ENCODE data around the gene ITGAL. TPM values are rescaled to one million over a fixed set of nuclear protein-coding genes. Genes with fewer than 3 reads are reported as not detected.

The ITGAL gene
- total and polyA plus RNA-seq, 2 of the 13 experiments (the other 11 are each of a cell fraction or from before 2014, with no cell fraction given), result 0.86 to 1.2 TPM

- TF ChIP-seq MXD1 (CRISPR knock-in tag; IDR thresholded peaks at IDR 0.05) (peak; percentile 74; the same call in 1 of the 2 replicates), EED (CRISPR knock-in tag; IDR thresholded peaks at IDR 0.05) (peak; percentile 66; the same call in 1 of the 2 replicates), SAP130 (CRISPR knock-in tag; IDR thresholded peaks at IDR 0.05; ENCODE audit: low read depth) (peak; percentile 100), HOXA5 (CRISPR knock-in tag; IDR thresholded peaks at IDR 0.05) (peak; percentile 18; the same call in 1 of the 2 replicates), MTA1 (CRISPR knock-in tag; IDR thresholded peaks at IDR 0.05; ENCODE audit: borderline replicate concordance) (peak; percentile 89; the same call in 1 of the 2 replicates), EZH2 (conservative IDR thresholded peaks at IDR 0.05; ENCODE audit: low read depth, low read length) (no peak), NR2F6 (IDR thresholded peaks at IDR 0.05) (peak; percentile 33; the same call in 1 of the 2 replicates), NR2F6 (CRISPR knock-in tag; IDR thresholded peaks at IDR 0.05) (0 out of 2 replicates have a peak, but pooled peaks have one; percentile 8), ARNT2 (CRISPR knock-in tag; IDR thresholded peaks at IDR 0.05; ENCODE audit: low read depth) (peak; percentile 60), SNAPC2 (CRISPR knock-in tag; IDR thresholded peaks at IDR 0.05) (0 out of 2 replicates have a peak, but pooled peaks have one; percentile 37), ZNF768 (CRISPR knock-in tag; IDR thresholded peaks at IDR 0.05) (peak; percentile 49; the same call in 1 of the 2 replicates), ONECUT2 (CRISPR knock-in tag; IDR thresholded peaks at IDR 0.05) (no peak), RFXANK (CRISPR knock-in tag; IDR thresholded peaks at IDR 0.05) (peak; percentile 68; the same call in 1 of the 2 replicates), ZNF574 (CRISPR knock-in tag; IDR thresholded peaks at IDR 0.05) (peak; percentile 81), ZSCAN31 (CRISPR knock-in tag; IDR thresholded peaks at IDR 0.05; ENCODE audit: low read depth) (peak; percentile 88), ZSCAN25 (CRISPR knock-in tag; IDR thresholded peaks at IDR 0.05) (peak; percentile 54; the same call in 1 of the 2 replicates), ASH2L (IDR thresholded peaks at IDR 0.05; ENCODE audit: insufficient read length, low read depth, low read length) (peak; percentile 90)
- TF ChIP-seq, protein P1, sequence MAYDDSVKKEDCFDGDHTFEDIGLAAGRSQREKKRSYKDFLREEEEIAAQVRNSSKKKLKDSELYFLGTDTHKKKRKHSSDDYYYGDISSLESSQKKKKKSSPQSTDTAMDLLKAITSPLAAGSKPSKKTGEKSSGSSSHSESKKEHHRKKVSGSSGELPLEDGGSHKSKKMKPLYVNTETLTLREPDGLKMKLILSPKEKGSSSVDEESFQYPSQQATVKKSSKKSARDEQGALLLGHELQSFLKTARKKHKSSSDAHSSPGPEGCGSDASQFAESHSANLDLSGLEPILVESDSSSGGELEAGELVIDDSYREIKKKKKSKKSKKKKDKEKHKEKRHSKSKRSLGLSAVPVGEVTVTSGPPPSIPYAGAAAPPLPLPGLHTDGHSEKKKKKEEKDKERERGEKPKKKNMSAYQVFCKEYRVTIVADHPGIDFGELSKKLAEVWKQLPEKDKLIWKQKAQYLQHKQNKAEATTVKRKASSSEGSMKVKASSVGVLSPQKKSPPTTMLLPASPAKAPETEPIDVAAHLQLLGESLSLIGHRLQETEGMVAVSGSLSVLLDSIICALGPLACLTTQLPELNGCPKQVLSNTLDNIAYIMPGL (CRISPR knock-in tag; IDR thresholded peaks at IDR 0.05; ENCODE audit: borderline replicate concordance in 1 of 2, low read depth in 1 of 2), result peak in 1 of 2 experiments; percentile 80; a peak in 3 of 4 replicates
- TF ChIP-seq, protein P2, sequence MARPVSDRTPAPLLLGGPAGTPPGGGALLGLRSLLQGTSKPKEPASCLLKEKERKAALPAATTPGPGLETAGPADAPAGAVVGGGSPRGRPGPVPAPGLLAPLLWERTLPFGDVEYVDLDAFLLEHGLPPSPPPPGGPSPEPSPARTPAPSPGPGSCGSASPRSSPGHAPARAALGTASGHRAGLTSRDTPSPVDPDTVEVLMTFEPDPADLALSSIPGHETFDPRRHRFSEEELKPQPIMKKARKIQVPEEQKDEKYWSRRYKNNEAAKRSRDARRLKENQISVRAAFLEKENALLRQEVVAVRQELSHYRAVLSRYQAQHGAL (CRISPR knock-in tag; IDR thresholded peaks at IDR 0.05; ENCODE audit: not compliant biosample characterization), result peak; percentile 17
- TF ChIP-seq, protein P3, sequence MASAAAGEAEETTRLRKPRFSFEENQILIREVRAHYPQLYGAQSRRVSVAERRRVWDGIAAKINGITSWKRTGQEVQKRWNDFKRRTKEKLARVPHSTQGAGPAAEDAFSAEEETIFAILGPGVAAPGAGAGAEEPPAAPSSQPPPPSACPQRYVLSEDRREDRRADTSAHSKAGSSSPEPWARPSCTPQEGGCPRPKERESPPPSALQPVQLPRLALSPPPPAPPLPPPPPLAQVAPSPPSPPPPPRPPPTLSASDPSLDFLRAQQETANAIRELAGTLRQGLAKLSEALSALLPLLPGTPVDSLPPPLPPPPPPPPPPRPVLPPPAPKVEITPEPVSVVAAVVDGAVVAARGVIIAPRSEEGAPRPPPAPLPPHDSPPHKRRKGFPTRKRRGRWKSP (CRISPR knock-in tag; IDR thresholded peaks at IDR 0.05), result peak; percentile 74
These were observed 99.1 kb downstream of the ITGAL start, which contains the start of gene ZNF688 (continued) for GRCh38 chr16:30571445-30572322.
